ENCODE data around the gene PTPRJ. TPM values are rescaled to one million over a fixed set of nuclear protein-coding genes. Genes with fewer than 3 reads are reported as not detected.

Gene PTPRJ
- total RNA-seq, 1 experiment from 2014 or later = 19.9 TPM

DNA sequence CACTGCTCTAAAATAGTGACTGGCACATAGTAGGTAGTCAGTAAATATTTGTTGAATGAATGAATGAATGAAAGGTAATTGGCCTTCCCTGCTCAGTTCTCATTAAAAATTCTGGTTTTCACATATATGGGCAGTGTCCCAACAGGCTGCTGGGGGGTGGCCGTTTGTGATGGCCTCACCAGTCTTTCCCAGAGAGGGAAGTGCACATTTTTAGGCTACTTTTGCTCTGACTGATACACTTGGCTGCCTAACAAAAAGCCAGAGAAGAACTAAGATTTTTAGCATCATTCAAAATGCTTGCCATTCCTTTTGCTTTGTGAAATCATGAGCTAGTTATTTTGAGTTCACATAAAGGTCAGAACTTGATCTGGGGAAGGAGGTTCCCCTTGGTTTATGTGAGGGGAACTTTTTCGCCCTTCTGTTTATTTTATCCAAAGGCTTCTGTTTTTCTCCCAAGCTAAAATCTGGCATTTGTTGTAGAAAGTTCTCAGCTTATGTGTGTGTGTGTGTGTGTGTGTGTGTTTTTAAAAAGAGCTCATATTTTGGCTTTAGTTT, 83.1 kb downstream of the PTPRJ start:
- DNase-seq (ENCODE audit: low spot score) = peak; percentile 89

- no peak for DNase-seq (ENCODE audit: low spot score)
These were observed 83.9 kb downstream of the PTPRJ start for GRCh38 chr11:48064306-48064705.

DNA sequence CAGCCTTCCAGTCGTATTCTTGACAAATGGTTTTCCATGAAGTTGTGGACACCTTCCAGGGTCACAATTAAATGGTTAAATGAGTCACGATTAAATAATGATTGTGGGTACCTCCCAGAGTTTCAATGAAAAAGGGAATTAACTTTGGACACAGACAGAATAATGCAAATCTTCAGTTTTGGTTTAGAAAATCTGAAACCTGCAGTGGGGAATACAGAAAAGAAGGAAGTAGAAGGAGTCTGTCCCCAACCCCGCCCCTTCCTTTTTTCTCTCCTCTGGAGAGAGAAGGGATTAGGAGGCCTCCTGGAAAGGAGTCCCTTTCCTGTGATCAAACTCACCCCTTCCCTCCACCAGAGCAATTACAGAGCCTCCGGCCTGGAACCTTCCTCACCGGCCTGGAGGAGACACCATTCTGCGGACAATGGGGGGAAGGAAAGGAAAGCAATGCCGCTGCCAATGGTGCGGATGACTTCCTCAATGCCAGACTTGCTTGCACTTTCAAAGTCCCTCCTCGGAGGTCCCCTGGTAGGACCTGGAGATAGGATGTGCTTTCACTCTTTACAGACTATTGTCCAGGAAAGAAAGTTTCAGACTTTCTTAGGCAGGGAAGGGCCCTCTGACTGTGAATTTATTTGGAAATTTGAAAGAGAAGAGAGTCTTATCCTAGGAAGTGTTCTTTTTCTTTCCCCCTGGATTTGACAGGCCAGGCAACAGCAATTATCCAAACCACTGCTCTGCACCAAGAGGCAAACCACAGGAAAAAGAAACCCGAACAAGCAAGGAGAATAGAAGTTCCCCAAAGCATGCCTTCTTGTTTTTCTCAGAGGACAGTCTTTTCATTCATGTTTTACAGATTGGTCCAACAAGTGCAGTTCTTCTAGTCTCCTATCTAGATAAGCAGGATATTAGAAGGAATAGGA, 86.8 kb downstream of the PTPRJ start:
- no peak for DNase-seq (ENCODE audit: low spot score)

DNA sequence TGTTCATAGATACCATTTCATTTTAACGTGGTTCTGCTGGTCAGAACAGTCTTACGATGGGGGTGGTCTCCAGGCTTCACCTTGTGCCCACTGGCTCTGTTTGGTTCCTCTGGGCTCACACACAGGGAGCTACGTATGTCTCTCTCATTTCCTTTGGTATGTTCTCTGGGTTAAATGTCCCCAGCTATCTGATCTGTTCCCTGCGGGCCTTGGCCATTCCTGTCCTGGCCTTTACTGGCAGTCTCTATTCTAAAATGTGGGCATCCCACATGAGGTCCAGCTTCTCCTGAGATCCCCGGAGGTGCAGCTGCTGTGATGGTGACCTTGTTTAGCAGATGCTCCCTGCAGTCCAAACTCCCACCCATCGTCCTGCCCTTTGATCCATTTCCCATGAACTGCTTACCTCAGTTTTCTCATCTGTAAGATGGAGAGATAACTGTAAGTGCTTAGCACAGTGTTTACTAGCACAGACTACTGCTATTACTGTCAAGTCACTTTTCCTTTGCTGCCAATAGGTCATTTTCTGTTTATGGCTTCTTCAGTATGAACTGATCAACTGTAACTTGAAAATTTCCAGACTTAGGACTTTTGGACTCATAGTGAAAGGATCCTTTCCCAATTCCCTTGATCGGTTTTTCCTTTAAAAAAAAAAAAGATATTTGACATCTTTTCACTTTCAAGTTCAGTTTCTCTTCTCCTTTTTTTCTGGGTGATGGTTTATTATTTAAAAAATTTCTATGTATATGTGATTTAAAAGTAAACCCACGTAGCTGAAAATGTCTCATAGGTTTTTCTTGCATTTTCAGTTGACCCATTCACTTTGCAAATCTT, 92.9 kb downstream of the PTPRJ start:
- no peak for DNase-seq (ENCODE audit: low spot score)

GRCh38 chr11:48074425-48075181, 94.2 kb downstream of the PTPRJ start:
- no peak for DNase-seq (ENCODE audit: low spot score)

DNA sequence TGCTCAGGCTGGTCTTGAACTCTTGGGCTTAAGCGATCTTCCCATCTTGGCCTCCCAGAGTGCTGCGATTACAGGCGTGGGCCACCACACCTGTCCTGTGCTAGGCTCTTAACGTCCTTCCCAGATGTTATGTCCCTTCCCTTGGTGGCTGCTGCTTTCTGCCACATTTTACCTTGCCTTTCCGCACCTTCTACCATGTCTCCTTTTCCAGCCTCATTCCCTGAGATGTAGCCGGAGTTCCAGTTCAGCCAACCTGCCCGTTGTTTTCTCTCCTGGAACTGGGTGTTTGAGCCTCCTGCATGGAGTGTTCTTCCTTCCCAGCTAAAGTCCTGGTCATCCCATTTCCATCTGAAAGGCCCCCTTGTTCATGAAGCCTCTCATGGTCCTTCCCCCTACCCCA, 95.3 kb downstream of the PTPRJ start:
- no peak for DNase-seq (ENCODE audit: low spot score)

- DNase-seq (ENCODE audit: low spot score) = no peak
These were observed 96.9 kb downstream of the PTPRJ start for GRCh38 chr11:48077251-48077650.

- no peak for DNase-seq (ENCODE audit: low spot score)
These were observed 98.3 kb downstream of the PTPRJ start for GRCh38 chr11:48078689-48079088.

DNA sequence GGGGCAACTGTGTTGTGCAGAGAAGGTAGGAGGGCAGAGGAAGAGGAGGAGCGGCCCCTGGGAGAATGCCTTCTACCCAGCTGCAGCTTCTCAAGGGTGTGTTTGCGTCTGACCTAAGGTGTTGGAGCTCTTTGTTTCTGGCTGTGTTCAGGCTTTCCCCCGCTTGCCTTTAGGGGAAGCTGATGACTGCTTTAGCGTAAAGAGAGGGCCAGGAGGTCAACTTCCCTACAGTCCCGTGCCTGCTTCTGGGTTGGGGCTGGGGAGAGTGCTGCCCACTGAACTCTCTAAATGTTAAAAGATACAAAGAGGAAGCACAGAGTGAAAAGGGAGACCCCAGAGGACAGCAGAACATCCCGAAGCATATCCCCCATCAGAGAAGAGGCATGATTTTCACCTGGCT, 99.2 kb downstream of the PTPRJ start:
- no peak for DNase-seq (ENCODE audit: low spot score)

DNA sequence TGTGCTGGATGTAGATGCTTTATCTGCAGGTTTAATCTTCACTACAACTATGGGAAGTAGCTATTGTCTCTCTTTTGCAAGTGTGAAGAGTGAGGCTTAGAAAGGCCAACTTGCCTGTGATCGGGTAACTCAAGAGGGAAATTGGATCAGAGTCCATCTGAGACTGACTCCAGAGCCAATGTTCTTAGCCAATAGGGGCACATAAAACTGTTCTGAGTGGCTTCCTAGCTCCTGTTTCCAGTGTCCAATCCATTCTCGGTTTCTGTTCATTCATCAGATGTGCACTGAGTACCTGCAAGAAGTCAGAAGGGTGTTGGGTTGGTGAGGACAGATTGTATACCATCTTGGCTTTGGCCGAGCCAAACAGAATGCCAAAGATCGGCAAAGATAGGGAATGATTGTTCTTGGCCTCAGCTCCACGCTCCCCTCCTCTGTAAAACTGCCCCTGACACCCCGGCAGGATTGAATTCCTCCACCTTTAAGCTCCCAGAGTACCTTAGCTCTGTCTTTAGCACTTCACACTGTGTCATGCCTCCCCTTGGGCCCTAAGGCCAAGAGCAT, 100.0 kb downstream of the PTPRJ start:
- no peak for DNase-seq (ENCODE audit: low spot score)

- DNase-seq (ENCODE audit: low spot score) = peak; percentile 82
These were observed 101.0 kb downstream of the PTPRJ start for GRCh38 chr11:48081151-48082010.

GRCh38 chr11:48082771-48083170, 102.4 kb downstream of the PTPRJ start:
- DNase-seq (ENCODE audit: low spot score) = no peak

GRCh38 chr11:48083421-48083820, 103.1 kb downstream of the PTPRJ start:
- DNase-seq (ENCODE audit: low spot score) = no peak

DNA sequence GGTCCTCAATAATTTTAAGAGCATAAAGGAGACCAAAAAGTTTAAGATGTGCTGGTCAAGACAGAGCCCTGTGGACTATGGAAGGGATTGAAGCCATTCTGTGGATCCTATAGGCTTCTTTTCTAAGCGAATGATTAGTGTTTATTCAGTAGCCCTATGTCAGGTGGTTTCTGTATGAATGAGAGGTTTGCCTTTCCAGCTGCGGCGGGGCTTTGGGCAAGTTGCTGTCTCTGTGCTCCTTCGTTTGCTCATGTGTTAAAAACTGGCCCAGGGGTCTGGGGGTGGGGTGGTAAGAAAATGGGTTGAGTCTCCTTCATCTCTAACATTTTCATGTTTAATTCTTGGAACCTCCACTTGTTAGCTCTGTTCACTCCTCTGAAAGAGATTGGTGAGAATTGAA, 105.3 kb downstream of the PTPRJ start:
- DNase-seq (ENCODE audit: low spot score) = no peak

- no peak for DNase-seq (ENCODE audit: low spot score)
These were observed 107.1 kb downstream of the PTPRJ start for GRCh38 chr11:48087422-48087821.

DNA sequence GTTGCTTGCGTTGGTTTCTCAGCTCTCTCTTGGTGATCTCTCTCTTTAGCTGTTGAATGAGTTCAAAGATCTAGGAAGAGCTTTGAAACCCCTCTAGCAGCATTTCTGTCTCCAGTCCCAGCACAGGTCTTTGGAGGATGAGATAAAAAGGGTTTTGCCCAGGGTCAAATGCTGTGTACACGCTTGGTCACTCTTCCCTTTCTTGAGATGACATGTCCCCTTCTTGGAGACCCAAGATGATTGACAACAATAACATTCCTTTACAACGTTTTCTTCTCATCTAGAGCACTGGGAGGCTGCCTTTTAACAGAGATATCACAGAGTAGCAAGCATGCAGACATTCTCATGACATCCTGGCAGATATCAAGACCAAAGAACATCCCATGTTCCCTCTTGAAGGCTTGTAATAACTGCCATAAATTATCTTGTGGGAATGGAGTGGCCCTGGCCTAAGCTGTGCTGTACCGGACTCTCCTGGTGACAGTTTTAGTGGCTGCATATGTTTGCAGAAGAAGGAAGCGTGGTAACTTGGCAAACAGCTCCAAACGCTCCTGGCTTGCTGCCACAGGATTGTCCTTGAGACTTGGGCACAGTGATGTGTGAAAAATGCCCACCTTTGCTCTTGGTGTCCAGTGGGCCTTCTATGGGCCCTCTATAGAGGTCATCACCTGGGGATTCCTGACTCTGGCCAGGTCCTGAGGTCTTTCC, 107.8 kb downstream of the PTPRJ start:
- no peak for DNase-seq (ENCODE audit: low spot score)

DNA sequence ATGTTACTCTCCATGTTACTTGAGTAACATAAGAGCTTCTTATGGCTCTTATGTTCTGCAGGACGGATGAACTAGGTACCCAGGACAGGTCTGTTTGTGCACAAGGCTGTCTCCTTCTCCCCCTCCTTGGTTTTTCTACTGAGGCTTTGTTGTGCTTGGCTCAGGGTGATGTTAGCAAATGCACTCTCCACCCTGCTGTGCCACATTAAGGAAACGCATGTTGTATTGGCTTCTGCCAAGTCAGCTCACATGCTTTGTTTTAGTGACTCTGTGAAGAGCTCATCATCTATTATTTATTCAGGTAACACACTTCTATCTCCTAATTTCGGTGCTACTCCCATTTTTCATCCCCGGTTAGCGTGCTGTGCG, 108.3 kb downstream of the PTPRJ start:
- no peak for DNase-seq (ENCODE audit: low spot score)

DNA sequence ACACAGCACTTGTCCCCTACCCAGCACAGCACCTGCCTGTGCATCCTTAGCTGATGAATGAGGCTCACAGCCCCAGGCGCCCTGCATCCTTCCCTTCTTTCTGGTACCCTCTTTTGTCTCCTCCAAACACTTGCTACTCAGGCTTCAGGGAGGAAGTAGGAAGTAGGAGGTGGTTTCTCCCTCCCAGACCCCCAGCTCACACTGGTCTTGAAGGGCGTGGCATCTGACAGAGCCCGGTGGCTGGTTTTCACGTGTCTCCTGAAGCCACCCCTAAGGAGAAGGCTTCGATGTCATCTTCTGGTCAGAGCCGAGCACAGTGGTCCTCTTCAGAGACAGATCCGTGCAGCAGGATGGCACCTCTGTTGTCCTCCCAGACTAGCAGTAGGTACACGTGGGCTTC, 109.8 kb downstream of the PTPRJ start:
- no peak for DNase-seq (ENCODE audit: low spot score)

GRCh38 chr11:48091426-48092102, 111.2 kb downstream of the PTPRJ start:
- DNase-seq (ENCODE audit: low spot score) = no peak

Measured in H4 (cell line).